Left hindlimb (tissue), 1 donor: ENCODE data around the gene ARFGAP3.

ENCODE experiments used
- DNase-seq: peaks from one replicate; pipeline ENCODE4 v3.0.0-alpha.2; 2018

The ARFGAP3 gene

GRCh38 chr22:42814616-42815015 lies 42.5 kb downstream of the ARFGAP3 start:
- DNase-seq, result no peak

GRCh38 chr22:42814215-42814614 lies 42.9 kb downstream of the ARFGAP3 start:
- no peak for DNase-seq

GRCh38 chr22:42813501-42813900 lies 43.6 kb downstream of the ARFGAP3 start:
- DNase-seq, result no peak

GRCh38 chr22:42811459-42811858 lies 45.6 kb downstream of the ARFGAP3 start:
- DNase-seq, result no peak

- no peak for DNase-seq
Measured at GRCh38 chr22:42808521-42808920, 48.6 kb downstream of the ARFGAP3 start.

GRCh38 chr22:42807185-42807584 lies 49.9 kb downstream of the ARFGAP3 start:
- DNase-seq, result no peak

- DNase-seq, result no peak
Measured at GRCh38 chr22:42805998-42806830, 50.9 kb downstream of the ARFGAP3 start.

- no peak for DNase-seq
Measured at GRCh38 chr22:42805016-42805997, 51.8 kb downstream of the ARFGAP3 start.

- DNase-seq, result no peak
Measured at GRCh38 chr22:42803389-42803788, 53.7 kb downstream of the ARFGAP3 start.

- no peak for DNase-seq
Measured at GRCh38 chr22:42801252-42802080, 55.6 kb downstream of the ARFGAP3 start.

GRCh38 chr22:42800451-42801251 lies 56.4 kb downstream of the ARFGAP3 start:
- no peak for DNase-seq

- no peak for DNase-seq
Measured at GRCh38 chr22:42799461-42800405, 57.3 kb downstream of the ARFGAP3 start.

GRCh38 chr22:42799061-42799460 lies 58.0 kb downstream of the ARFGAP3 start:
- no peak for DNase-seq

- no peak for DNase-seq
Measured at GRCh38 chr22:42797011-42797410, 60.1 kb downstream of the ARFGAP3 start.

- no peak for DNase-seq
Measured at GRCh38 chr22:42796081-42796480, 61.0 kb downstream of the ARFGAP3 start.

- no peak for DNase-seq
Measured at GRCh38 chr22:42794551-42795510, 62.2 kb downstream of the ARFGAP3 start.

GRCh38 chr22:42793848-42794405 lies 63.1 kb downstream of the ARFGAP3 start:
- no peak for DNase-seq

GRCh38 chr22:42792909-42793847 lies 63.9 kb downstream of the ARFGAP3 start:
- no peak for DNase-seq
